IPS-18a (cell line): ENCODE results near the gene GIMAP2.
"Not testable (repeated sequence)": the region's sequence is repeated elsewhere in the genome, so short reads cannot be mapped to it uniquely, and the experiment has no call there.

Experiments
- H3K27ac ChIP-seq: one replicate; pipeline ENCODE4 v1.5.1; 2013; ENCODE audit warnings: low read length
- H3K27me3 ChIP-seq: one replicate; pipeline ENCODE4 v1.6.1; 2013; ENCODE audit warnings: mild to moderate bottlenecking, low read length; ENCODE audit not compliant: control insufficient read depth, insufficient read depth
- H3K36me3 ChIP-seq: one replicate; pipeline ENCODE4 v1.6.1; 2013; ENCODE audit warnings: low read depth, low read length; ENCODE audit not compliant: control insufficient read depth
- H3K4me1 ChIP-seq: one replicate; pipeline ENCODE4 v1.6.1; 2013; ENCODE audit warnings: low read depth, low read length; ENCODE audit not compliant: control insufficient read depth
- H3K4me3 ChIP-seq: one replicate; pipeline ENCODE4 v1.5.1; 2013; ENCODE audit warnings: low read length
- H3K9ac ChIP-seq: one replicate; pipeline ENCODE4 v1.6.1; 2013; ENCODE audit warnings: mild to moderate bottlenecking, low read length, moderate library complexity
- H3K9me3 ChIP-seq: one replicate; pipeline ENCODE4 v1.6.1; 2013; ENCODE audit warnings: low read depth, low read length; ENCODE audit not compliant: control insufficient read depth

The GIMAP2 gene

DNA sequence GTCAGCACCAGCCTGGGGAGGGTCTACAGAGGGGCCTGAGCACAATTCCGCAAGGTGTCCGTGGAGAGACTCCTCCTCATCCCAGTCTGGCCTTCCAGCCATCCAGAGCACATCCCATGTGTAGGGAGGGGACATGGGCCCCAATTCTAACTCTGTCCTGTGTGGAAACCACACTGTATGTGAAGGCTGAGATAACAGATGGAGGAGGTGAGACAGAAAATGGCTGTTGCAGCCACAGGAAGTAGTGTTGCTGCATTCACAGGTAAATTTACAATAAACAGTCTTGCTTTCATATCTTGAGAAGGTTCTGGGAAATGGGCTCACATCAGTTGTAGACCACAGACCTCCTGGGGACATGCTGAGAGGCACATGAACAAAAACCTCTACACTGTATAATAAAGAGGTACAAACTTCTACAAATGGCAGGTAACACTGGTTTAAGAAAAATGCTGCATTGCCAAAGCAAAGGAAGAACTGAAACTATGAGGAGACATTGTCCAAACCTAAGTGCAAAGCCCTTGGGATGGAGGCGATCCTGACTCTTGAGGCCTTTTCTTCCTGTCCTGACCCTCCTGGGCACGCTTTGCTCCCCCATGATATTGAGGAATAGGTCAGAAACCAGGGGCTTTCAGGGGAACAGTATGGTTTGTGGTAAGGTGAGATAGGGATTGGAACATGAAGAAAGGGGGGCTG, 21.6 kb upstream of the GIMAP2 start:
- H3K36me3 ChIP-seq, result no peaks in the 10 kb centered on the region
- H3K27ac ChIP-seq, result no peak overlapping the region
- H3K4me3 ChIP-seq, result no peak overlapping the region
- H3K9ac ChIP-seq, result no peak overlapping the region
- no peaks in the 10 kb centered on the region for H3K27me3 ChIP-seq
- H3K9me3 ChIP-seq, result no peaks in the 10 kb centered on the region
- no peaks in the 10 kb centered on the region for H3K4me1 ChIP-seq

DNA sequence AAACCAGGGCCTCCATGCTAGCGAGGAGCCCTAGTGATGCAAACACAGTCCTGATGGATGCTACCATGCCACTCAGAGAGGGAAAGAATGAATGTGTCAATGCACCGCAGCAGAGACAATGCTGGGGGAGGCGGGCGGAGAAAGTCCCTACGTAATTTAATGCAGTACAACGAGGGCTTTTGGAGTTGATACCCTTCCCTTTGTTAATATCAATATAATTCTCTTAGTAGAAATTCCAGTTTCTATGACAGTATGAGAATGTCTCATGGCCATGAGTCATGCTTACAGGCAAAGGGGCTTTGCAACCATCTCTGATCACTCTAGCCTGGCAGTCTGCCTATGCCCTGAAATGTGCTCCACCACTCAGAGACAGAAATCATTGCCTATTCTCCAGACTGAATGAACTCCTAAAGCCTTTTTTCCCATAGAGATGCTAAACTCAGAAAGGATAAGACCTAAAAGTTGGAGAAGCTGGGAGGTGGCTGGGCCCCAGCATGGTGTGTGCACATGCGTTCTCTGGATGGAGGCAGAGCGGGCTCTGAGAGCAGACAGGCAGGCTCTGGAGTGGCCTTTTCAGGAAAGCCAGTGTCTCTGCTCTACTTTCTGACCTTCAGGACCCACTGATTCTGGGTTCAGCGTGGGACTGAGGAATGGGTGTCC, 20.3 kb upstream of the GIMAP2 start:
- Histone ChIP-seq H3K4me3 (no peak overlapping the region), H3K9ac (no peak overlapping the region), H3K27ac (no peak overlapping the region), H3K27me3 (no peaks in the 10 kb centered on the region), H3K4me1 (no peaks in the 10 kb centered on the region), H3K9me3 (no peaks in the 10 kb centered on the region), H3K36me3 (no peaks in the 10 kb centered on the region)

DNA sequence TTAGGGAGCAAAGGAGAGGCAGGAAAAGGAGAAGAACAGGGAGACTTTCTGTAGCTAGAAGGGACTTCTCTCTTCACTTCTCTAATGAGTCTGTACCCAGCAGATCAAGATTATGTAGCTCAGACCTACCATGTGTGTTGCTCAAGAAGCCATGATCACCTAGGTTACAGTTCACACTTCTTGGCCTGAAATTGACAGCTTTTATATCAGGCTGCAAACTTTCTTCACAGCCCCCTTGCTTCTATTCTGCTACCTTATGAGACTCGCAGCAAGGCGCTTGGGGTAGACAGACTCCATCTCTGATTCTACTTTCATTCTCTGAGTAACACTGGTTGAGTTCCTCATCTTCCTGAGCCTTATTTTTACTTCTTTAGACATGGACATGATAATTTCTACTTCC, 19.6 kb upstream of the GIMAP2 start:
- Histone ChIP-seq H3K36me3 (no peaks in the 10 kb centered on the region), H3K4me3 (no peak overlapping the region), H3K27ac (no peak overlapping the region), H3K4me1 (no peaks in the 10 kb centered on the region), H3K27me3 (no peaks in the 10 kb centered on the region), H3K9ac (no peak overlapping the region), H3K9me3 (no peaks in the 10 kb centered on the region)

DNA sequence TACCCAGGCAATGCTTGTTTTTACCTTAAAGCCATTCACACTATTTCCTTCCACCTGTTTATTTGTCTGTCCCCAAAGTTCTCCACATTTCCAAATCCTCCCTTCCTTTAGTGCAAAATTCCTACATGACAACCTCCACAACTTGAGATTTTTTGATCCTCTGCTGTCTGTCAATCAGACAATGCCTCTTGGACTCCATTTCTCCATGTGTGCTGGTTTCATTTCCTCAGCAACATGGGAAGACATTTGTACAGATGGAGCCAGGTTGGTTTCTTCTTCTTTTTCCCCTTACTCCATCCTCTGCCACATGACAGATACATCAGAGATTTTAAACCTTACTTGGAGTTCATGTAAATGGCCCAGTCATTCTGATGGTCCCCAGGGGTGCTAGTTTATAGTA, 19.1 kb upstream of the GIMAP2 start:
- Histone ChIP-seq H3K9ac (no peak overlapping the region), H3K9me3 (no peaks in the 10 kb centered on the region), H3K27ac (no peak overlapping the region), H3K36me3 (no peaks in the 10 kb centered on the region), H3K27me3 (no peaks in the 10 kb centered on the region), H3K4me1 (no peaks in the 10 kb centered on the region), H3K4me3 (no peak overlapping the region)

DNA sequence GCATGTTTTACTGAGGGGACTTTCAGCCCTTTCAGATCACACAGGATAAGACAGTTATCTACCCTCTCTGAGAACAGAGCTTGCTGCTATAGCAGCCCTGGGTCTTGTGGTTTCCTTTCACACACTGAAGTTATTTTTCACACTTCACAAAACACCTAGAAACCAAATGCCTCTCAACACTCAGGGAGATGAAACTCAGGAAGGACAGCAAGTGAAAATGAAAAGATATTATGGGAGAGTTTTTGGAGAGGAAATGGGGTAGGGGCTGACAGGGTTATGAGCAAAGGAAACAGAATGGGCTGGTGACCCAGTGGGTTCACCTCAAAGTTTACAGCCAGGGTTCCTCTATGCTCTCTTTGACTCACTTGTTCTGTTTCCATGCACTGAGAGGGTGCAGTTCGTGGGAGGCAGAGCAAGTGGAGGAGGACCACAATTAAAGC, 17.0 kb upstream of the GIMAP2 start:
- Histone ChIP-seq H3K36me3 (no peaks in the 10 kb centered on the region), H3K27me3 (no peaks in the 10 kb centered on the region), H3K4me1 (no peaks in the 10 kb centered on the region), H3K9me3 (no peaks in the 10 kb centered on the region), H3K9ac (no peak overlapping the region), H3K27ac (no peak overlapping the region), H3K4me3 (no peak overlapping the region)

DNA sequence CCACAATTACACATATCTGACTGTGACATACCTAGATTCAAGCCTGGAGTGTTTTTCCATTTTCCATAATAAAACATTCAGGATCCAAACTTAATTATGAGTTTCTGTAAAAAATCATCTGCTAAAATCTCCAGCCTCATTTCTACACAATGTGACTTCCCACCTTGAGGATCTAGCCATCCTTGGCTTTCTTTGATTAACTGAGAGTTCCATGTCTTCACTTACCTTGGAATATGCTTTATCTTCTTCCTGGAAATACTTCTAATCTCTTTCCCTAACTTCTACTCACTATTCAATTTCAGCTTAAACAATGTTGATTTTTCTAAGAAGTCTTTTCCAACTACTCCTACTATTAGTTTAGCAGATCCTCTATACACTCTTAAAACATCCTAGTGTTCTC, 16.5 kb upstream of the GIMAP2 start:
- Histone ChIP-seq H3K9ac (no peak overlapping the region), H3K27me3 (no peaks in the 10 kb centered on the region), H3K27ac (no peak overlapping the region), H3K4me1 (no peaks in the 10 kb centered on the region), H3K36me3 (no peaks in the 10 kb centered on the region), H3K9me3 (no peaks in the 10 kb centered on the region), H3K4me3 (no peak overlapping the region)

DNA sequence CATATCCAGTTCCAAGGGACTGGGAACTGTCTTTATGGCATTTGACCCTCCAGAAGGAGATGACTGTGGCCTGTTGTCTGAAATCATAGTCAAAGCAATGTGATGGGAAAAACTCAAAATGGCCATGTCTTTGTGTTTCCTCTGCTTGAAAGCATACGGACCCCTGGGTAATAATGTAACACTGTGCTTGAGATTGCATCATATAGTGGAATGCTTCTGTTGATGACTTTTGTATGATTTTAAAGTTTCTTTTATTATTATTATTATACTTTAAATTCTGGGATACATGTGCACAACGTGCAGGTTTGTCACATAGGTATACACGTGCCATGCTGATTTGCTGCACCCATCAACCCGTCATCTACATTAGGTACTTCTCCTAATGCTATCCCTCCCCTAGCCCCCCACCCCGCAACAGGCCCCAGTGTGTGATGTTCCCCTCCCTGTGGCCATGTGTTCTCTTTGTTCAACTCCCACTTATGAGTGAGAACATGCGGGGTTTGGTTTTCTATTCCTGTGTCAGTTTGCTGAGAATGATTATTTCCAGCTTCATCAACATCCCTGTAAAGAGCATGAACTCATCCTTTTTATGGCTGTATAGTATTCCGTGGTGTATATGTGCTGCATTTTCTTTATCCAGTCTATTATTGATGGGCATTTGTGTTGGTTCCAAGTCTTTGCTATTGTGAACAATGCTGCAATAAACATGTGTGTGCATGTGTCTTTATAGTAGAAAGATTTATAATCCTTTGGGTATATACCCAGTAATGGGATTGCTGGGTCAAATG, 13.5 kb upstream of the GIMAP2 start:
- not testable (repeated sequence) for H3K9ac ChIP-seq, H3K4me1 ChIP-seq, H3K9me3 ChIP-seq, H3K36me3 ChIP-seq, H3K27ac ChIP-seq, H3K27me3 ChIP-seq, H3K4me3 ChIP-seq

DNA sequence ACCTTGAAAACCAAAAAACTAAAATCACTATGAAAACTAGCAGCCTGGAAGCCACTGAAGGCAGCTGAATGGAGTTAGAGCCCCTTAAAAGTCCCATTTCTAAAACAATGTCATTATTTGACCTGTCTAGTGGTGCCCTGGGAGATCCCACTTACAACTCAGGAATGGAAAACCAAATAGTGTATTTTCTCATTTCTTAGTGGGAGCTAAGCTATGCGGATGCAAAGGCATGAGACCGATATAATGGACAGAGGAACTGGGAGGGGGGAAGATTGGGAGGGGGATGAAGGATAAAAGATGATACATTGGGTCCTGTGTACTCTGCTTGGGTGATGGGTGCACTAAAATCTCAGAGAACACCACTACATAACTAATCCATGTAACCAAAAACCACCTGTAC, 9.8 kb upstream of the GIMAP2 start:
- no peaks in the 10 kb centered on the region for H3K4me1 ChIP-seq
- H3K9me3 ChIP-seq, result no peaks in the 10 kb centered on the region
- H3K4me3 ChIP-seq, result no peak overlapping the region
- no peaks in the 10 kb centered on the region for H3K36me3 ChIP-seq
- no peaks in the 10 kb centered on the region for H3K27me3 ChIP-seq
- no peak overlapping the region for H3K27ac ChIP-seq
- no peak overlapping the region for H3K9ac ChIP-seq

DNA sequence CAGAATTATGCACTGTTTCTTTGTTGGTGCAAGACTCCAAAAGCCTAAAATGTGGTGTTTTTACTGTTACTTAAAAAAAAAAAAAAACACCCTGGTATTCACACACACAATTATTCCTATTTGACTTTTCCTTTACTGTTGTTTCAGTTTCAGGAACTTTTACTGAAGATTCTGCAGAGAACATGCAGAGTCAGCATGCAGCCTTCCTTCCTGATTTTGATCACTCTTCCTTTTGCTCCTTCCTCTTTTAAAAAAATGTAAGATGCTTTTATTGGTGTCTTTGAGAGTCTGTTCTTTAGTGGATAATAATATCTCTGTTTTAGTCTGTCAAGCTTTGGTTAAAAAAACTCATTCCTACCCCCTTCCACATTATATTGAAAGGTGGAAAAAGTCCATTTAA, 9.2 kb upstream of the GIMAP2 start:
- H3K36me3 ChIP-seq, H3K4me1 ChIP-seq, H3K9me3 ChIP-seq, H3K9ac ChIP-seq, H3K4me3 ChIP-seq, H3K27ac ChIP-seq, H3K27me3 ChIP-seq: not testable (repeated sequence)

DNA sequence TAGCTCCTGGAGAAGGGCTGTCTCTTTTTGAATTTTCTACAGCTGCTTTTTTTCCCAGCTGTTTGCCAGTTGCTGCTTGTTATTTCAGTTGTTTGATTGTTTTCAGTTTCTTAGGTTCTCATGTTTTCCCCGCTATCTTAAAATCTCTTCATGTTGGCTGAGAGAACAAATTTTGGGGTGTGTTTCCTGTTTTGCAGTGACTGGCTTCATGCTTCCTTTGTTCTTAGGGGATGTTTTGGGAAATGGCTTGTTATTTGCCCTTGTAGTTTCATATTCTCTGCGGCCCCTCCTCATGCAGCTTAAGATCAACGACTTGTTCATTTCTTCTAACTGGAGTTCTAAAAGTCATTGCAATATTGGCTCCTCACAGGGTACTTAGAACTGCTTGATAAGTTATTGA, 8.7 kb upstream of the GIMAP2 start:
- H3K27ac ChIP-seq, H3K27me3 ChIP-seq, H3K4me3 ChIP-seq, H3K9ac ChIP-seq, H3K4me1 ChIP-seq, H3K9me3 ChIP-seq, H3K36me3 ChIP-seq: not testable (repeated sequence)

DNA sequence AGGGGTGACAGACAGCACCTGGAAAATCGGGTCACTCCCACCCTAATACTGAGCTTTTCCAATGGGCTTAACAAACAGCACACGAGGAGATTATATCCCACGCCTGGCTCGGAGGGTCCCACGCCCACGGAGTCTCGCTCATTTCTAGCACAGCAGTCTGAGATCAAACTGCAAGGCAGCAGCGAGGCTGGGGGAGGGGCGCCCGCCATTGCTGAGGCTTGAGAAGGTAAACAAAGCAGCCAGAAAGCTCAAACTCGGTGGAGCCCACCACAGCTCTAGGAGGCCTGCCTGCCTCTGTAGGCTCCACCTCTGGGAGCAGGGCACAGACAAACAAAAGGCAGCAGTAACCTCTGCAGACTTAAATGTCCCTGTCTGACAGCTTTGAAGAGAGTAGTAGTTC, 6.9 kb upstream of the GIMAP2 start:
- H3K9ac ChIP-seq, H3K4me1 ChIP-seq, H3K27ac ChIP-seq, H3K27me3 ChIP-seq, H3K4me3 ChIP-seq, H3K9me3 ChIP-seq, H3K36me3 ChIP-seq: not testable (repeated sequence)

DNA sequence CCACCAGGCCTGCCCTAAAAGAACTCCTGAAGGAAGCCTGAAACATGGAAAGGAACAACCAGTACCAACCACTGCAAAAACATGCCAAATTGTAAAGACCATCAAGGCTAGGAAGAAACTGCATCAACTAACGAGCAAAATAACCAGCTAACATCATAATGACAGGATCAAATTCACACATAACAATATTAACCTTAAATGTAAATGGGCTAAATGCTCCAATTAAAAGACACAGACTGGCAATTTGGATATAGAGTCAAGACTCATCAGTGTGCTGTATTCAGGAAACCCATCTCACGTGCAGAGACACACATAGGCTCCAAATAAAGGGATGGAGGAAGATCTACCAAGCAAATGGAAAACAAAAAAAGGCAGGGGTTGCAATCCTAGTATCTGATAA, 5.1 kb upstream of the GIMAP2 start:
- H3K27ac ChIP-seq, H3K9ac ChIP-seq: not testable (repeated sequence)

More for the DNA sequence above, 5.1 kb upstream of the GIMAP2 start:
- H3K27me3 ChIP-seq, H3K4me3 ChIP-seq, H3K4me1 ChIP-seq, H3K36me3 ChIP-seq, H3K9me3 ChIP-seq: not testable (repeated sequence)
